ENCODE results near the gene C9.

C9 gene

DNA sequence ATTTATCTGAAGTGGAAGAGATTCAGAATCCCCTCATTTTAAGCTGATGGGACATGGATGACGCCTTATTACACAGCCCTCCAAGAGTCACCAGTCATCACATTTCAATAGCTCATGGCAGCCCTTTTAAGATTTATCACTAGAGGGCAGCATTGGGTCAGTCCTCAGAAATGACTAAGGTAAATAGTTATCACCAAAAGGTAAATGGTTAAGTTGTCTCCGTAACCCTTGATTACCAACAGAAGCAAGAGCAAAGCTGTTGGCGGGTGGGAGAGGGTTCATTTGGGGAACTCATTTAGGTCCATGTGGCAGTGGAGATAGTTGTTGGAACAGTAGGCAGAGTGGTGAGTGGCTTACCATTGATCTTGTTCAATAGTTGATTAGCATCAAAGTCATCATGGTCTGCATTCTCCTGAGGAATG is 12.0 kb upstream of the C9 start:
- H3K9me2 ChIP-seq (replicated peaks; ENCODE audit: control insufficient read depth, low read length): no peaks in the 10 kb centered on the region
- no peaks in the 10 kb centered on the region for H3F3A ChIP-seq (ENCODE audit: control insufficient read depth, insufficient read depth)
- H3K4me3 ChIP-seq (ENCODE audit: low read length): no peak overlapping the region
- H3K79me2 ChIP-seq (ENCODE audit: control insufficient read depth, low read length): no peaks in the 10 kb centered on the region
- H4K20me1 ChIP-seq (ENCODE audit: control insufficient read depth, insufficient read depth, low read depth, low read length): no peaks in the 10 kb centered on the region
- H3K27ac ChIP-seq (ENCODE audit: low read depth, low read length): no peak overlapping the region
- H3K9me3 ChIP-seq (ENCODE audit: control insufficient read depth, insufficient read depth, low read length): no peaks in the 10 kb centered on the region
- no peaks in the 10 kb centered on the region for H3K4me1 ChIP-seq (ENCODE audit: control insufficient read depth, low read length)
- TF ChIP-seq, protein P1, sequence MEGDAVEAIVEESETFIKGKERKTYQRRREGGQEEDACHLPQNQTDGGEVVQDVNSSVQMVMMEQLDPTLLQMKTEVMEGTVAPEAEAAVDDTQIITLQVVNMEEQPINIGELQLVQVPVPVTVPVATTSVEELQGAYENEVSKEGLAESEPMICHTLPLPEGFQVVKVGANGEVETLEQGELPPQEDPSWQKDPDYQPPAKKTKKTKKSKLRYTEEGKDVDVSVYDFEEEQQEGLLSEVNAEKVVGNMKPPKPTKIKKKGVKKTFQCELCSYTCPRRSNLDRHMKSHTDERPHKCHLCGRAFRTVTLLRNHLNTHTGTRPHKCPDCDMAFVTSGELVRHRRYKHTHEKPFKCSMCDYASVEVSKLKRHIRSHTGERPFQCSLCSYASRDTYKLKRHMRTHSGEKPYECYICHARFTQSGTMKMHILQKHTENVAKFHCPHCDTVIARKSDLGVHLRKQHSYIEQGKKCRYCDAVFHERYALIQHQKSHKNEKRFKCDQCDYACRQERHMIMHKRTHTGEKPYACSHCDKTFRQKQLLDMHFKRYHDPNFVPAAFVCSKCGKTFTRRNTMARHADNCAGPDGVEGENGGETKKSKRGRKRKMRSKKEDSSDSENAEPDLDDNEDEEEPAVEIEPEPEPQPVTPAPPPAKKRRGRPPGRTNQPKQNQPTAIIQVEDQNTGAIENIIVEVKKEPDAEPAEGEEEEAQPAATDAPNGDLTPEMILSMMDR (IDR thresholded peaks at IDR 0.05; ENCODE audit: low read depth, low read length, poor library complexity, severe bottlenecking): peak; percentile 84
- no peak for TF ChIP-seq EZH2phosphoT487 (IDR thresholded peaks at IDR 0.05; ENCODE audit: borderline replicate concordance, low read length)
- H3K36me3 ChIP-seq (ENCODE audit: control insufficient read depth, low read length): no peaks in the 10 kb centered on the region
- no peaks in the 10 kb centered on the region for H3K27me3 ChIP-seq (ENCODE audit: control insufficient read depth, low read length)
- H3K4me2 ChIP-seq (ENCODE audit: low read length): no peak overlapping the region

DNA sequence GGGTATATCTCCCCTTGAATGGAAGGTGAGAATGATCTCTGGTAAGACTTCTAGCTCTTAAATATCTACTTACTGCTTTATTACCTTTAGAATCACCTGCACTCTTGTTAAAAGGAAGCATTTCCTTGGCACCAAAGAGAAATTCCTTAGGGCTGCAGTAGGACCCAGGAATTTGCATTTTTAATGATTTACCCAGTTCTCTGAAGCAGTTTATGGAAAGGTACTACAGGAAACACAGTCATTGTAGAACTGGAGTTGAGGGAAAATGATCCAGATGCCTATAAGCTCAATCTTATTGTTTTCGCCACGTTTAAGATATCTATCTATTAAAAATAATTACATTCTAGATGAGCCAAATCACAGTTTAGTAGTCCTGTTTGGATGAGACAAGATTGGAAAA is 9.5 kb upstream of the C9 start:
- H4K20me1 ChIP-seq (ENCODE audit: control insufficient read depth, insufficient read depth, low read depth, low read length): no peaks in the 10 kb centered on the region
- H3K9me2 ChIP-seq (replicated peaks; ENCODE audit: control insufficient read depth, low read length): no peaks in the 10 kb centered on the region
- no peaks in the 10 kb centered on the region for H3K79me2 ChIP-seq (ENCODE audit: control insufficient read depth, low read length)
- TF ChIP-seq, protein P1 (IDR thresholded peaks at IDR 0.05; ENCODE audit: low read depth, low read length, poor library complexity, severe bottlenecking): no peak
- no peak for TF ChIP-seq EZH2phosphoT487 (IDR thresholded peaks at IDR 0.05; ENCODE audit: borderline replicate concordance, low read length)
- H3K4me3 ChIP-seq (ENCODE audit: low read length): no peak overlapping the region
- no peaks in the 10 kb centered on the region for H3K4me1 ChIP-seq (ENCODE audit: control insufficient read depth, low read length)
- H3K4me2 ChIP-seq (ENCODE audit: low read length): no peak overlapping the region
- H3K27me3 ChIP-seq (ENCODE audit: control insufficient read depth, low read length): no peaks in the 10 kb centered on the region
- H3K36me3 ChIP-seq (ENCODE audit: control insufficient read depth, low read length): no peaks in the 10 kb centered on the region
- no peak overlapping the region for H3K27ac ChIP-seq (ENCODE audit: low read depth, low read length)
- H3F3A ChIP-seq (ENCODE audit: control insufficient read depth, insufficient read depth): no peaks in the 10 kb centered on the region
- no peaks in the 10 kb centered on the region for H3K9me3 ChIP-seq (ENCODE audit: control insufficient read depth, insufficient read depth, low read length)

GRCh38 chr5:39371367-39371635 is 7.0 kb upstream of the C9 start:
- Histone ChIP-seq H3K79me2 (ENCODE audit: control insufficient read depth, low read length) (no peaks in the 10 kb centered on the region), H3K4me1 (ENCODE audit: control insufficient read depth, low read length) (no peaks in the 10 kb centered on the region), H3K36me3 (ENCODE audit: control insufficient read depth, low read length) (no peaks in the 10 kb centered on the region), H3F3A (ENCODE audit: control insufficient read depth, insufficient read depth) (no peaks in the 10 kb centered on the region), H4K20me1 (ENCODE audit: control insufficient read depth, insufficient read depth, low read depth, low read length) (no peaks in the 10 kb centered on the region), H3K4me2 (ENCODE audit: low read length) (no peak overlapping the region), H3K9me3 (ENCODE audit: control insufficient read depth, insufficient read depth, low read length) (no peaks in the 10 kb centered on the region), H3K4me3 (ENCODE audit: low read length) (no peak overlapping the region), H3K27me3 (ENCODE audit: control insufficient read depth, low read length) (no peaks in the 10 kb centered on the region), H3K27ac (ENCODE audit: low read depth, low read length) (no peak overlapping the region), H3K9me2 (replicated peaks; ENCODE audit: control insufficient read depth, low read length) (no peaks in the 10 kb centered on the region)
- TF ChIP-seq, protein P1 (IDR thresholded peaks at IDR 0.05; ENCODE audit: low read depth, low read length, poor library complexity, severe bottlenecking): no peak
- TF ChIP-seq EZH2phosphoT487 (IDR thresholded peaks at IDR 0.05; ENCODE audit: borderline replicate concordance, low read length): no peak

Data from DOHH2 (cell line).